ENCODE measurements around the gene MGAT3.

MGAT3 gene

DNA sequence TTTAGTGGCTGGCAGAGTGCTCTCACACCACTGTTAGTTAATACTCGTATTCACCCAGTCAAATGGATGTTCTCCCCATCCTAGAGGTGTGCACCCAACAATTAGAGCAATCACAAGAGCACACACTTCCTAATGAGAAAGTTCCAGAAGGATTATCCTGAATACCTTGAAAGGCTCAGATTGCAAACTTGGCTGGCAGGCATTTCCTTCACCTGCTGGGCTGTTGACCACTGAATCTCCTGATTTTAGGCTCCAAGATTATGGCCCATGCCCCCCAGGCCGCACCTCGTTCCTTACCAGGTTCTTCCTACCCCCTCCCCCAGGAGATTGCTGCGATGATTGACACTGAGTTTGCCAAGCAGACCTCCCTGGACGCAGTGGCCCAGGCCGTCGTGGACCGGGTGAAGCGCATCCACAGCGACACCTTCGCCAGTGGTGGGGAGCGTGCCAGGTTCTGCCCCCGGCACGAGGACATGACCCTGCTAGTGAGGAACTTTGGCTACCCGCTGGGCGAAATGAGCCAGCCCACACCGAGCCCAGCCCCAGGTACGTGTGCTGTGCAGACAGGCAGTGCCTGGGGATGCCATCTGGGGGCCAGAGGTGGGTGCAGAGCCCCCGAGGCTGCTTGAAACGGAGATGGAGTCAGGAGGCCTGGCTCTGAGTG, 30.3 kb upstream of the MGAT3 start:
- ATAC-seq (ENCODE audit: insufficient read depth, low read depth): no peak
- no peaks in the 10 kb centered on the region for H3K79me2 ChIP-seq (ENCODE audit: insufficient read depth, low read length)
- no peak for DNase-seq
- no peaks in the 10 kb centered on the region for H3K4me1 ChIP-seq (ENCODE audit: insufficient read depth, low read length)
- no peak overlapping the region for H3K4me3 ChIP-seq (ENCODE audit: low read depth in 1 of 2, low read length in 2 of 2)
- H3K9me3 ChIP-seq (ENCODE audit: insufficient read depth, low read length, severe bottlenecking): no peaks in the 10 kb centered on the region
- no peak overlapping the region for H3K9ac ChIP-seq (ENCODE audit: low read depth, low read length)
- H3K36me3 ChIP-seq (ENCODE audit: insufficient read depth, low read length): peaks cover 67% of the 10 kb centered on the region
- no peak overlapping the region for H2AFZ ChIP-seq (ENCODE audit: low read depth, low read length)
- TF ChIP-seq EZH2 (IDR thresholded peaks at IDR 0.05; ENCODE audit: borderline replicate concordance, low read depth, low read length, severe bottlenecking): no peak
- TF ChIP-seq, protein P1, sequence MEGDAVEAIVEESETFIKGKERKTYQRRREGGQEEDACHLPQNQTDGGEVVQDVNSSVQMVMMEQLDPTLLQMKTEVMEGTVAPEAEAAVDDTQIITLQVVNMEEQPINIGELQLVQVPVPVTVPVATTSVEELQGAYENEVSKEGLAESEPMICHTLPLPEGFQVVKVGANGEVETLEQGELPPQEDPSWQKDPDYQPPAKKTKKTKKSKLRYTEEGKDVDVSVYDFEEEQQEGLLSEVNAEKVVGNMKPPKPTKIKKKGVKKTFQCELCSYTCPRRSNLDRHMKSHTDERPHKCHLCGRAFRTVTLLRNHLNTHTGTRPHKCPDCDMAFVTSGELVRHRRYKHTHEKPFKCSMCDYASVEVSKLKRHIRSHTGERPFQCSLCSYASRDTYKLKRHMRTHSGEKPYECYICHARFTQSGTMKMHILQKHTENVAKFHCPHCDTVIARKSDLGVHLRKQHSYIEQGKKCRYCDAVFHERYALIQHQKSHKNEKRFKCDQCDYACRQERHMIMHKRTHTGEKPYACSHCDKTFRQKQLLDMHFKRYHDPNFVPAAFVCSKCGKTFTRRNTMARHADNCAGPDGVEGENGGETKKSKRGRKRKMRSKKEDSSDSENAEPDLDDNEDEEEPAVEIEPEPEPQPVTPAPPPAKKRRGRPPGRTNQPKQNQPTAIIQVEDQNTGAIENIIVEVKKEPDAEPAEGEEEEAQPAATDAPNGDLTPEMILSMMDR (IDR thresholded peaks at IDR 0.05; ENCODE audit: borderline replicate concordance, extremely low read depth, low read length, poor library complexity, severe bottlenecking): no peak
- no peak overlapping the region for H3K27ac ChIP-seq (ENCODE audit: low read length)
- no peaks in the 10 kb centered on the region for H4K20me1 ChIP-seq (ENCODE audit: insufficient read depth, low read length)
- no peaks in the 10 kb centered on the region for H3K27me3 ChIP-seq (ENCODE audit: insufficient read depth, low read length, poor library complexity)
- no peak overlapping the region for H3K4me2 ChIP-seq (ENCODE audit: insufficient read depth, low read length)

DNA sequence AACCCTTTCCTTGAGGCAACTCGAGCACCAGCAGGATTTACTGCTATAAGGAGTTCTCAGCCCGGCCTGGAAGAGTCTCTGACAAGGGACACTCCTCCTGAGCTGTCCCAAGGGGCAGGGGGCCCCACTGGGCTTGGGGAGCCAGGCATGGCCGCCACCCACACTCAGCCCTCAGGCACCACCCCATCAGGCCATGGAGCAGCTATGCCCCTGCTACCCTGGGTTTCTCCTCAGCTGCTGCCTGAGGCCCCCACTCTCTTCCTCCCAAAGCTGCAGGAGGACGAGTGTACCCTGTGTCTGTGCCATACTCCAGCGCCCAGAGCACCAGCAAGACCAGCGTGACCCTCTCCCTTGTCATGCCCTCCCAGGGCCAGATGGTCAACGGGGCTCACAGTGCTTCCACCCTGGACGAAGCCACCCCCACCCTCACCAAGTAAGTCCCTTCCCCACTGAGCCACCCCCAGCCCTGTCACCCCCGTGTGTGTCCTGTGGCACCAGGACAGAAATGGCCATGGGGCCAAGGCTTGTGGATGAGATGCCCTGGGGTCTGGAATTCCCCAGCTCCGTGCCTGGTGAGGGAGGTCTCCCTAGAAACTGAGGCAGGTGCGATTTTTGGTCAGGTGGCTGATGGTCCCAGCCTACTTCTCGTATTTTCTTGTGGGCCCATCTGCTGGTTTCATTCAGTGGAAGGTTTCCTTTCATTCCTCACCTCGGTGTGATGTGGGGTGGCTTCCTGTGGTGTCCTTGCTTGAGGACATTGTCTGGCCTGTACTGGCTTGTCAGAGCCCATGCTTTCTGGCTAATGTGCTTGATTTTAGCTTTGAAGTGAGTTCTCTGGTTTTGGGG, 28.8 kb upstream of the MGAT3 start:
- H3K4me2 ChIP-seq (ENCODE audit: insufficient read depth, low read length): no peak overlapping the region
- H4K20me1 ChIP-seq (ENCODE audit: insufficient read depth, low read length): no peaks in the 10 kb centered on the region
- ATAC-seq (ENCODE audit: insufficient read depth, low read depth): no peak
- no peak overlapping the region for H3K9ac ChIP-seq (ENCODE audit: low read depth, low read length)
- no peak overlapping the region for H3K27ac ChIP-seq (ENCODE audit: low read length)
- H3K4me3 ChIP-seq (ENCODE audit: low read depth in 1 of 2, low read length in 2 of 2): no peak overlapping the region
- no peak for DNase-seq
- H3K27me3 ChIP-seq (ENCODE audit: insufficient read depth, low read length, poor library complexity): no peaks in the 10 kb centered on the region
- no peak overlapping the region for H2AFZ ChIP-seq (ENCODE audit: low read depth, low read length)
- H3K79me2 ChIP-seq (ENCODE audit: insufficient read depth, low read length): no peaks in the 10 kb centered on the region
- no peaks in the 10 kb centered on the region for H3K9me3 ChIP-seq (ENCODE audit: insufficient read depth, low read length, severe bottlenecking)
- peaks cover 68% of the 10 kb centered on the region for H3K36me3 ChIP-seq (ENCODE audit: insufficient read depth, low read length)
- H3K4me1 ChIP-seq (ENCODE audit: insufficient read depth, low read length): no peaks in the 10 kb centered on the region
- TF ChIP-seq, protein P1 (IDR thresholded peaks at IDR 0.05; ENCODE audit: borderline replicate concordance, extremely low read depth, low read length, poor library complexity, severe bottlenecking): no peak
- no peak for TF ChIP-seq EZH2 (IDR thresholded peaks at IDR 0.05; ENCODE audit: borderline replicate concordance, low read depth, low read length, severe bottlenecking)

- Histone ChIP-seq H3K36me3 (ENCODE audit: insufficient read depth, low read length) (peaks cover 67% of the 10 kb centered on the region), H3K27ac (ENCODE audit: low read length) (no peak overlapping the region), H3K9me3 (ENCODE audit: insufficient read depth, low read length, severe bottlenecking) (no peaks in the 10 kb centered on the region), H3K4me2 (ENCODE audit: insufficient read depth, low read length) (no peak overlapping the region), H3K9ac (ENCODE audit: low read depth, low read length) (no peak overlapping the region), H2AFZ (ENCODE audit: low read depth, low read length) (no peak overlapping the region), H3K4me3 (ENCODE audit: low read depth in 1 of 2, low read length in 2 of 2) (no peak overlapping the region), H3K4me1 (ENCODE audit: insufficient read depth, low read length) (no peaks in the 10 kb centered on the region), H4K20me1 (ENCODE audit: insufficient read depth, low read length) (no peaks in the 10 kb centered on the region), H3K27me3 (ENCODE audit: insufficient read depth, low read length, poor library complexity) (no peaks in the 10 kb centered on the region), H3K79me2 (ENCODE audit: insufficient read depth, low read length) (no peaks in the 10 kb centered on the region)
- no peak for DNase-seq
- no peak for ATAC-seq (ENCODE audit: insufficient read depth, low read depth)
- no peak for TF ChIP-seq EZH2 (IDR thresholded peaks at IDR 0.05; ENCODE audit: borderline replicate concordance, low read depth, low read length, severe bottlenecking)
- TF ChIP-seq, protein P1 (IDR thresholded peaks at IDR 0.05; ENCODE audit: borderline replicate concordance, extremely low read depth, low read length, poor library complexity, severe bottlenecking): no peak
Observed at GRCh38 chr22:39428597-39429071, 28.2 kb upstream of the MGAT3 start.

All from DND-41 (cell line).